HG02852 (cell line): ENCODE data around the gene ITK.
"Not testable (repeated sequence)": the region's sequence is repeated elsewhere in the genome, so short reads cannot be mapped to it uniquely, and the experiment has no call there.

ENCODE experiments used
- ATAC-seq: cut with Tn5 transposase; IDR thresholded peaks from one replicate; pipeline ENCODE4 v1.9.1; 2021; ENCODE audit warnings: mild to moderate bottlenecking, moderate library complexity; ENCODE audit not compliant: unreplicated experiment

Gene ITK

DNA sequence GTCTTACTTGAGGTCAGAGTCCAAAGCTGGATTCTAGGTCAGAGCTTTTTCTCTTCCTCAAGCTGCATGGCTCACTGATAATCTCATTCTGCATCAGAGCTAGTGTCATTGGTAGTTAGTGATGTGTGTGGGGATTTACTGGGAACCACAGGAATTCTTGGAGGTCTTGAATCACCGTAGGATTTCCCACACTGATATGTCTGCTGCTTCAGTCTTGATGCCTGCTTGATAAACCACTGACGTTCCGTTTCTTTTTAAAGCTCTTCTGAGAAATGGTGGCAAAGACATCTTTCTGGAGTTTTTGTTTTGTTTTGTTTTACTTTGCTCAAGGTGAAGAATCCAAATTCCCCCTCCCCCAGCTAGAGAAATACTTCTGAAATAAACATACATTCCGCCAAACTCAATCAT, 13.4 kb upstream of the ITK start:
- peak; percentile 60 for ATAC-seq

DNA sequence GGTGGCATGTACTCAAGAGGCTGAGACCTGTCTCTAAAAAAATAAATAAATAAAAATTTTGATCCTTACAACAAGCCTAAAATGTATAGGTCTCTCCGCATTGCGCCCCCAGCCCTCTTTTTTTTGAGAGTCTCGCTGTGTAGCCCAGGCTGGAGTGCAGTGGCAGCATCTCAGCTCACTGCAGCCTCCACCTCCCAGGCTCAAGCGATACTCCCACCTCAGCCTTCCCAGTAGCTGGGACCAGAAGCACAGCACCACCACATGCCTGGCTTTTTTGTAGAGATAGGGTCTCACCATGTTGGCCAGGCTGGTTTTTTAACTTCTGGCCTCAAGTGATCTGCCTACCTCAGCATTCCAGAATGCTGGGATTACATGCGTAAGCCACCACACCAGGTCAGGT, 12.4 kb upstream of the ITK start:
- ATAC-seq = no peak

DNA sequence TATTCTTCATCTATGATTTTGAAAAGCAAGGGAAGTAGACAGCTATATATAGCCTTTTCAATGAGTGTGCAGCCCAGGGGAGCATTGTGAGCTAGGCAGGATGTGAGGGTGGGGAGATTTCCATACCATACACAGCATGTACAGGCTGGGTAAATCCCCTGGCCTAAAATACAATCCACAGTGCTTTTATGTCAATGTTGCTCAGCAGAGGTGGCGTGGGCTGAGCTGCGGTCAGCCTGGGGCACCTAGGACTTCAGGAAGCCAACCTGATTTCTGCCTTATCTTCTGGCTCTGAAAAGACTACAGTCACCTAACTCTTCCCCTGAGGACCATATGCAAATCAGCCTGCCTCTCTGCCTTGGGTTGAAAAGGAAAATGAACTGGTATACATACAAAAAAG, 8.2 kb upstream of the ITK start:
- peak; percentile 98 for ATAC-seq

DNA sequence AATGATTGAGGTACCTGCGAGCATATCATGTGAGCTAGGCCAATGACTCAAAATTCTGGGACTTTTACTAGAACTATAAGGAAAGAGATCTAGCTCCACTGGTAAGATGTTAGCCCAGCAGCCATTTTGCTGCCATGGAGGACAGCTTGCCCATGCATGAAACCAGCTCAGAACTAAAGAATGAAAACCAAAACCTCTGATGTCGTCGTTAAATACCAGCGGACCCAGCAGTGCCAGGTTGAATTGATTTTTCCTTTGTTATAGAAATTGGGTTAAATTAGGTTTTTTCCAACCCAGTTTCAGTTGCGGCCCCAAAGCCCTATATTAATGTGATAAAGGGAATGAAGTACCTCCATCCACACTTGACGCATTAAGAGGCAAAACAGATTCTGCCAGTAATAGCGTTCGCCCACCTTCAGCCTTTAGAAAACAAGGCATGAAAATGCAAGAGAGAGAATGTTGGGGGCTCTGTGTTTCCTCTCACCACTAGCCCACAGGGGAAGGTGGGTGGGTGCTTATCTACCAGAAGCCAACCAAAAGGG, 5.5 kb upstream of the ITK start:
- no peak for ATAC-seq

DNA sequence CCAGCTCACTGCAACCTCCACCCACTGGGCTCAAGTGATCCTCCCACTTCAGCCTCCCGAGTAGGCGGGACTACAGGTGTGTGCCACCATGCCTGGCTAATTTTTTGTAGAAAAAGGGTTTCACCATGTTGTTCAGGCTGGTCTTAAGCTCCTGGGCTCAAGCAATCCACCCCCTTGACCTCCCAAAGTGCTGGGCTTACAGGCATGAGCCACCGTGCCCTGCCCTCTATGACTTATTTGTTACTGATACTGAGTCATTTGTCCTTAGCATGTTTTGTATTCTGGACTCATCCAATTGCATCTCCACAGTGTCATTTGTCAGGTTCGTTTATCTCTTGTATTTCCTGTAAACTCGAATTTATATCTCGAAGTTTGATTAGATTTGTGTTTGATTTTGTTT, 2.7 kb upstream of the ITK start:
- ATAC-seq = no peak

DNA sequence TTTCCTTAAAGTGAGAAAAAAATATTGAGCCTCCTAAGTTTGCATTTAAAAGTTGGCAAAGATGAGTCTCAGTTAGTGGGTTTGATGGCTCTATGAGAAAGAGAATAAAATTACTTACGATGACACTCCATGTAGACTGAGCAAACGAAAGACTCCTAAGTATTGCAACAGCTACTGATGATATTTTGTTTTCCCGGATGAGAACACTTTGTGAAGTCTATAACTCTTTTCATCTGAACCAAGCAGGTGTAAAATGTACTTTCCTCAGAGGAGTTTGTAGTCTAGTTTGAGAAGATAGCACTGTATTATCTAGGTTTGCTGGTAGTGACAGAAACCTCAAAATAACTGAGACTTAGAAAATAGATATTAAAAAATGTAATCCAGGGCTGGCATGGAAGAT, 1.7 kb upstream of the ITK start:
- no peak for ATAC-seq

DNA sequence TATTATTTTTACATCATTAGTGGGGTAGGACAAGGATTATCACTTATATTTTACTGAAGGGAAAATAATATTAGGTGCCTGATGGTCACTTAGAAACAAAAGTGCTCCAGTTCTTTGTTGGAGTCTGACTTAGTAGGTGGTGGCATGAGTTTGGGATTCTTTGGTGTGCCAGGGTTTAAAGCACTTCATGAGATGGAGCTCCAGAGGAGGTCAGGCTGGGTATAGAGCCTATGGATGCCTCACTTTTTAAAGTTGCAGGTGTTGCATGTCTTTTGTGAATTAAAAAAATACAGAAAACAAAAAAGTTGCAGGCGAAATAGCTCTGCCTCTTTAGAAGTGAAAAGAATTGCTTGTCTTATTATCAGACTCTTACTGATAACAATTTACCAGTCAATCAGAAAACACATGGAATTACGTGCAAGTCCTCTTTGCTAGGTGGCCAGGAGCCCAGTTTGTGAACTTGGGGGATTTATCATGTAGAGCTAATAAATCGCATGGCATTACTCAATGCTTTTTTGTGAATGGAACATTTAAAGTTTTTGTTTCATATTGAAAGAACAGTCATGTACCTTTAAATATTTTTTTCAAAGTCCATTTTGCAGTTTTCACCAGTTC, 1.6 kb downstream of the ITK start:
- ATAC-seq = no peak

DNA sequence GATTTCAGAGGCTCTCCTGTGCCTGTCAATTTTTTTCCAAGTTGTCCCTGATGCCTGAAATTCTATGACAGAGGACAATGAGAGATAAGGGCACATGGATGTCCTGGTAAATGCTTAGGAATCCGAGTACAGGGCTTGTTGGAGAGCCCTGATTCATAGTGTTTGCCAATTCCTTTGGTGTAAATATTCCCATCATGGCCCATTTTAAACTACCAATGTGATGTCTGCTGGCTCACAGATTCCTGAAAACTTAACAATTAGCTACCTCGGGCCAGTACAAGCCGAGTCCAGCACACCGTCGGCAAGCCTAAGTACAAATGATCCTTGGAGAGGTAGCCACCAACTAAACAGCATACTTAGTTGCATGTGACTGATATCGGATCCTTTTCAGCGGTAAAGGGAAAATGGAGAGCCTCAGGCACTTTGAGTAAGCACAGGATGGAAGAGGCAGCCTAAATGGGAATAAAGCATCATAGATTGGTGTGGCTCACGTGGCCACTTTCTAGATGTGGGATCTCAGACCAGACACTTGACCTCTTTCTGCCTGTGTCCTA, 3.6 kb downstream of the ITK start:
- no peak for ATAC-seq

DNA sequence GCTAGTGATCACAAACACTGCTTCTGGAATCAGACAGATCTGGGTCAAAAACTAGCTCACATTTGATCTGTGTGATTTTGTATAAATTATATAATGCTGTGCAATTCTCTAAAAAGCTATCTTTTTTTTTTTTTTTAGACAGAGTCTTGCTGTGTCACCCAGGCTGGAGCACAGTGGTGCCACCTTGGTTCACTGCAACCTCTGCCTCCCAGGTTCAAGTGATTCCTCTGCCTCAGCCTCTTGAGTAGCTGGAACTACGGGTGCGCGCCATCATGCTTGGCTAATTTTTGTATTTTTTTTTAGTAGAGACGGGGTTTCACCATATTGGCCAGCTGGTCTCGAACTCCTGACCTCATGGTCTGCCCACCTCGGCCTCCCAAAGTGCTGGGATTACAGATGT, 4.5 kb downstream of the ITK start:
- not testable (repeated sequence) for ATAC-seq

DNA sequence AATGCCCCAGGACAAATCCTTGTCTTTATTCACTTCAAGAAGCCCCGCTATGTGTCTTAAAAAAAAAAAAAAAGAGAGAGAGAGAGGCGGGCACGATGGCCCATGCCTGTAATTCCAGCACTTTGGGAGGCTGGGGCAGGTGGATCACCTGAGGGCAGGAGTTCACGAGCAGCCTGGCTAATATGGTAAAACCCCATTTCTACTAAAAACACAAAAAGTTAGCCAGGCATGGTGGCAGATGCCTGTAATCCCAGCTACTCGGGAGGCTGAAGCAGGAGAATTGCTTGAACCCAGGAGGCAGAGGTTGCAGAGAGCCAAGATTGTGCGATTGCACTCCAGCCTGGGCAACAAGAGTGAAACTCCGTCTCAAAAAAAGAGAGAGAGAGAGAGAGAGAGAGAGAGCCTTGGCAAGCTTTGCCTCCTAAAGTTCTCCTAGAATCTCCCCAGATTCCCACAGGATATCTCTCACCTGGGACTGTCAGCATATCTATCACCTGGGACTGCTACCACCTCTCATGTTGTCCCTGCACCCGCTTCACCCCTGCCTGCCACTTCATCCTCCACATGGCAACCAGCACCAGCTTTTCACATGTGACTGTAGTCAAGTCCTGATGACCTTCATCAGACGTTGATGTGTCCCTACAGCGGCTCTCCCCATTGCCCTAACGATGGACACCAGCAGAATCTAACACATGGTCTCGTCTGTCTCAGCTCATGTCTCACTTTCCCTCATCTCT, 5.8 kb downstream of the ITK start:
- no peak for ATAC-seq

DNA sequence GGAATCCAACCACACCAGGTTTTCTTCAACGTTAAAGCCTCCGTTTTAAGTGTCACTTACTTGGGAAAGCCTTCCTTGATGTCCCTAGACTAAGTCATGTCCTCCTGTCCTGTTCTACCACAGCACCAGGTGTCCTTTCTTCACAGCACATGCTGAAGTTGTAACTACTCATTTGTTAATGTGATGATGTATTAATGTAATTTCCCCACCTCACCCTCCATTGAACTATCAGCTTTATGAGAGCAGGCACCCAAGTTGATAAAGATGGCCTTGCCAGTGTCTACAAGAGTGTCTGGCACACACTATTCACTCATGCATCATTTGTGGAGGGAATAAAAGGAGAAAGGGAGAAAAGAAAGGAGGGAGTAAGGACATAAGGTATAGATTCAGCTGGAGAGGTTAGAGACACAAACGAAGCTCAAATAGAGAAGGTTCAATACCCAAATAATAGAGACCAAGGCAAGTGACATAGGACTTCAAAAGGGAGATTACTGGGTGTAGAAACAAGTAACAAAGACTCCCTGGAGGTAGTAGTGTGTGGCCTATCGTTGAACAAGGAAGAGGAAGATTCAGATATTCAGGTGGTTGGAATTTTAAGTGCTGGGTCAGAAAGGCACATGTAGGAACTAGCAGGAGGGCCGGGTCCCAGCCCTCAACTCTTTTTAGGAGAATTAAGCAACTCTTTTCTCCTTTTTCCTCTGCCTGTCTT, 6.6 kb downstream of the ITK start:
- no peak for ATAC-seq

DNA sequence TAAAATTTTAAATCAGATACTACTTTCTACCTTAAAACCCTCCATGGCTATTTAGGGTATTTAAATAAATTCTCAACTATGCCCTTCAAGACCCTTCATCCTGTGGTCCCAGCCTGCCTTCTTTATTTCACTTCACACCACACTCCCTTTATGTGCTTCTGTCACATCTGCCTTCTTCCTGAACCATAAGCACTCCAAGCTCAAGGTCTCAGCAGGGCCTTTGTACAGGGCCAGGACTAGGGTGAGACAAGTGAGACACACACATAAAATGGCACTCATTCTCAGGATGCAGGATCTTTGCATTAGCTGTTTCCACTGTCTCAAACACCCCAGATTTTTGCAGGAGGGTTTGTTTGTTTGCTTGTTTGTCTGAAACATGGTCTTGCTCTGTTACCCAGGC, 7.6 kb downstream of the ITK start:
- no peak for ATAC-seq

DNA sequence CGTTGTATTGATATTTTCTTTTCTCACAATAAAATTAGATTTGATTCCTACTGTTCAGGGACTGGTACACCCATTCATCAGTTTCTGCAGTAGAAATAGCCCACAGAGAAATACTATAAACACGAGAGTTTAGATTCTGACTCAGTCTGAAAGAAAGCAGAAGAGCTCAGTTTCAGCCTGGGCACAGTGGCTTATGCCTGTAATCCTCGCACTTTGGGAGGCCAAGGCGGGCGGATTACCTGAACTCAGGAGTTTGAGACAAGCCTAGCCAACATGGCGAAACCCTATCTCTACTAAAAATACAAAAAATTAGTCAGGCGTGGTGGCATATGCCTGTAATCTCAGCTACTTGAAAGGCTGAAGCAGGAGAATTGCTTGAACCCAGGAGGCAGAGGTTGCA, 8.6 kb downstream of the ITK start:
- peak; percentile 80 for ATAC-seq

DNA sequence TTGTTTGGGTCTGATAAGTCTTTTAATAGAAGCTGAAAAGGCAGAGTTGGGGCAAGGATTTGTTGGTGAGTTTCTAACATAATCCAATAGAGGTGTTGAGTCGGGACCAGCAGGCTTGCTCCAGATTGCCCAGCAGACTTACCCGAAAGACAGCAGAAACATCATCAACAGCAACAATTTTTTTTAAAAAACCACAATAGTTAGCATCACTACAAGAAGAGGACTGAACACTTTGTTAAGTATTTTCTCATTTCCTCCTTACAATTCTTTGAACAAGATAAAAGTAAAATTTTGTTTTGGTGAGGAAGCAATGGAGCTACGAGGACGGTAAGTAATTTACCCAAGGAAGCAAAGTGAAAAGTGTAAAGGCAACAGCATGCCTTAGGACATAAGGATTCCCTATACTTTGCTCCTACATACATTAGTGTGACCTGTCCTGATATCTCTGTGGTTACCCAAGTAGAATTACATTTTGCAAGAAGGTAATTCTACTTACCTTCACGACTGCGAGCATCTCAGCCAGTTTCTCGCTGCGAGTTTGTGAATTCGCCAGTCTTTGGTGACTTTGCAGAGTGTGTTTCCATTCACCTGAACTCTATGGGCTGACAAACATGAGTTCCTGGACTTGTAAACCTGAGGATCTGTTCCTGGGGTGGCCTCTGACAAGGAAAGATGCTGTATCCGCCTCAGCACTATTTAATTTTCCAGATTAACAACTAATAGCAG, 13.2 kb downstream of the ITK start:
- no peak for ATAC-seq

DNA sequence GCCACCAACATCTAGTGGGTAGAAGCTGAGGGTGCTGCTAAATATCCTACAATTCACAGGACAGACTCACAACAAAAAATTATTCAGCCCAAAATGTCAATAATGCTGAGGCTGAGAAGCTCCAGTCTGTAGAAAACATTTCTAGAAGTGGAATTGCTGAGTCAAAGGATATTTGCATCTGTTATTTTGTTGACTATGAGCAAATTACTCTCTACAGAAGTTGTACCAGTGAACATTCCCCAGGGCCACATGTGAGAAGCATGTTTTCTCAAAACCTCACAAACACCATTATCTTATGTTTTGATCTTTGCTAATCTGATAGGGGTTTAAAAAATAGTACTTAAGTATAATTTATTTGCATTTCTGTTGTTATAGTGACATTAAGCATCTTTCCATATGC, 15.4 kb downstream of the ITK start:
- ATAC-seq = no peak

DNA sequence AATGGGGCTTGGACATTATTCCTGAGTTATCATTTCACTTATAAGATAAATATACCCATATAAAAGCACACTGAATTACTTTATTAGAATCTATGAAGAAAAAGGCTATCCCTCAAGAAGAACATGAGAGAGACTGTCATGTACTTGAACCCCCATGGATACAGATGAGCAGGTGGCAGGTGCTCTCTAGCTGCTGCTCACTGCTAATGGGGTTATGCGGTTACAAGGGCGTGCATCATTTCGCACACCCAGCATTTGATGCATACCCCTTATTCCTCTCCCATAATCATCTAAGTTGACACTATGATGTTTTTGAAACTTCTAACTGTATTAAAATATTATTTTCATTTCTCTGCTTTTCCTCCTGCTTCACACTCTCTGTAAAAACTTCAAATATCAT, 16.4 kb downstream of the ITK start:
- no peak for ATAC-seq

DNA sequence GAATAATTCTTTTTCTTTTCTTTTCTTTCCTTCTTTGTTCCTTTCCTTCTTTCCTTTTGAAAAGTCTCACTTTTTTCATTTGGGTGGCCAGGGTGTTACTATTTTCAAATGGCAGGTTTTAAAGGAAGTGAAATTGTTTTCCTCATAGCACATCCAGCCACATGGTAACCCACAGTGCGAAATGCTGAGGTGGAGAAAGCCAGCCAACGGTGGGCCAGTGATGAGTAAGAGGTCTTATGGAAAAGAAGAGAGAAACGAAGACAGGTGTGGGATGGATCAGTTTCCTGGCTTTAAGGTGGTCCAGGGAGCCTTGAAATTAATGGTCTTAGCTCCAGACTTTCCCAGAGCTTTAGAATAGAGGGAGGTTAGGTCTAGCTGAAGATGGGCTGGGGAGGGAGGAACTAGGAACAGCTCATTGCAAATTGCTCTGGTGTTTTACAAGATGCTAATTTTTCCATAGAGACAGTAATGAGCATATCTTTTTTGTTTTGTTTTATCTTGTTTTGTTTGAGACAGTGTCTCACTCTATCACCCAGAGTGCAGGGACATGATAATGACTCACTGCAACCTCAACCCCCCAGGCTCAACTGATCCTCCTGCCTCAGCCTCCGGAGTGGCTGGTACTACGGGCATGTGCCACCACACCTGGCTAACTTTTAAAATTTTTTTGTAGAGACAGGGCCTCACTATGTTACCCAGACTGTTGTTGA, 17.8 kb downstream of the ITK start:
- ATAC-seq = no peak

DNA sequence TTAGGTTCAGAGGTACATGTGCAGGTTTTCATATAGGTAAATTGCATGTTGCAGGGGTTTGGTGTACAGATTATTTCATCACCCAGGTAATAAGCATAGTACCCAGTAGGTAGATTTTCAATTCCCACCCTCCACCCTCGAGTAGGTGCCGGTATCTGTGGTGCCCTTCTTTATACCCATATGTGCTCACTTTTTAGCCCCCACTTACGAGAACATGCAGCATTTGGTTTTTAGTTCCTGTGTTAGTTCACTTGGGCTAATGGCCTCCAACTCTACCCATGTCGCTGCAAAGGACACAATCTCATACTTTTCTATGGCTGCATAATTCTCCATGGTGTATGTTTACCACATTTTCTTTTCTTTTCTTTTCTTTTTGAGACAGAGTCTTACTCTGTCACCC, 21.2 kb downstream of the ITK start:
- no peak for ATAC-seq

DNA sequence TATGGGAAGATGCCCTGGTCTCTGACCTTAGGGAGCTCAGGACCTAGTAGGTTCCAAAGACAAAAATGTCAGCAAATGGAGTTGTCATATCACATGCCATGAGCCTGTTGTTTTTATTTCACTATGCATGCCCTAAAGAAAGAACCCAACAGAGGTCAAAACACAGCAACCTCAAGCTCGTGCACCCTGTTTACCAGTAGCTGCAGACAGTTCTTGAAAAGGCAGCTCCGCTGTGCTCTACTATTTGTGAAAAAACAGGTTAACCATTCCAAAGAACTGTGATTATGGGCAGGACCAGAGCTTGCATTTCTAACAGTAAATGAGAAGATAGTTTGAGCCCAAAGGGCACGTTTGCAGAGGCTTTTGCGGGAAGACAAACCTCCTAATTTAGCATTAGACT, 22.8 kb downstream of the ITK start:
- no peak for ATAC-seq

DNA sequence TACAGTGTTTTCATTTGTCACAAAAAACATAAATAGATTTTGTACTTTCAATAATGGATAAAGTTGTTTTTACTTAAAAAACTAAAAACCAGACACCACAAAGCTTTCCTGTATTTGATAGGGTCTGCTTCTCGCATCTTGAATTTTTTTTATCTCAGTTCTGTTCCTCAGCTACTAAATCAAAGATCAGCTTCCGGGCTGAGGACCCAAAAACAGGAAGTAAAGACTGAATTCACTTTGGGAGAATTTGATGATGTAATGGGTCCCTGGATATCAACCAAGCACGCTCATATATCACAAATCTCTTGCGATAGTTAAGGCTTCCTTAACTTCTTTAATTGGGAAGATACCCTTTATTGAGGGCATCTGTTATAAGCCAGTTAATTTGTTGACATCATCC, 24.1 kb downstream of the ITK start:
- ATAC-seq = no peak
